GM19463 (cell line): Measurements from ENCODE around the gene DOK3.

Source experiments
- ATAC-seq: cut with Tn5 transposase; IDR thresholded peaks from one replicate; pipeline ENCODE4 v1.9.1; 2021; ENCODE audit warnings: mild to moderate bottlenecking, moderate library complexity; ENCODE audit not compliant: unreplicated experiment

Gene DOK3

DNA sequence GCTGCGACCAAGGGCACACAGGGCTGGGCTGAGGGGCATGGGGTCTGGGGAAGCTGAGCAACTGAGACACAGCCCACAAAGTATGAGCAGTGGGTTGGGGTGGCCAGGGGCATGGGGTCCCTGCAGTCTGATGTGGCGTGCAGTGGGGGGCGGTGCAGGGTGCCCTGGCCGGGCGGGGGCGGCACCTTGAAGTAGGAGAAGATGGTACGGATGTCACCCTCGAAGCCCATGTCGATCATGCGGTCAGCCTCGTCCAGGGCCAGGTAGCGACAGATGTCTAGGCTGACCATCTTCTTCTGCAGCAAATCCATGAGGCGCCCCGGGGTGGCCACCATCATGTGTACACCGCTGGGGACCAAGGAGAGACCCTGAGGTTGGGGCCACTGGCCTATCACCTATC lies 3.9 kb upstream of the DOK3 start:
- ATAC-seq: no peak

DNA sequence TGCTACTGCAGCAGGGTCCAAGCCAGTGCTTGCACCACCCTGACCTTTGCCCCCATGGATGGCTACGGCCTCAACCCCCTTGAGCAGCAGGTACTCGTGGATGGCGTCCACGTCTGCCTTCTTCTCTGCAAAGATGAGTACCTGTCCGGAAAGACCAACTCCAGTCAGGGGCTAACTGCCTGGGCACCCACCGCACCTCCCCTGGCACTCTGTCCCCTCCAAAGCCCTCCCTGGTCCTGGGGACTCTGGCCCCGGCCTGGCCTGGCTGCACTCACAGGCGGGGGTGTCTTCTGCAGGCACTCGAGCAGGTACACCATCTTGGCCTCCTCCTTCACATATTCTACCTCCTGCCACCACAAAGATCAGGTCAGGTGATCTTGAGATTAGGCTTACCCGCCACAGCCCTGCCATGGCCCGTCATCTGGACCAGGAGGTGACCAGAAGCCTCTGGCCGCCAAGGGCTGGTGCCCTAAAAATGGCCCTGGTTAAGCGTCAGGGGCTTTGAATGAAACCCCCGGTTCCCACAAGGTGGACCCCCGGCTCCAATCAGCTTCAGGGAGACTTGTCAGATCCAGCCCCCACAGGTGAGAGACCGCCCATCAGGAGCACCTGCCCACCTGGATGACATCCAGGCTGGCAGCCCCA lies 3.2 kb upstream of the DOK3 start:
- no peak for ATAC-seq

DNA sequence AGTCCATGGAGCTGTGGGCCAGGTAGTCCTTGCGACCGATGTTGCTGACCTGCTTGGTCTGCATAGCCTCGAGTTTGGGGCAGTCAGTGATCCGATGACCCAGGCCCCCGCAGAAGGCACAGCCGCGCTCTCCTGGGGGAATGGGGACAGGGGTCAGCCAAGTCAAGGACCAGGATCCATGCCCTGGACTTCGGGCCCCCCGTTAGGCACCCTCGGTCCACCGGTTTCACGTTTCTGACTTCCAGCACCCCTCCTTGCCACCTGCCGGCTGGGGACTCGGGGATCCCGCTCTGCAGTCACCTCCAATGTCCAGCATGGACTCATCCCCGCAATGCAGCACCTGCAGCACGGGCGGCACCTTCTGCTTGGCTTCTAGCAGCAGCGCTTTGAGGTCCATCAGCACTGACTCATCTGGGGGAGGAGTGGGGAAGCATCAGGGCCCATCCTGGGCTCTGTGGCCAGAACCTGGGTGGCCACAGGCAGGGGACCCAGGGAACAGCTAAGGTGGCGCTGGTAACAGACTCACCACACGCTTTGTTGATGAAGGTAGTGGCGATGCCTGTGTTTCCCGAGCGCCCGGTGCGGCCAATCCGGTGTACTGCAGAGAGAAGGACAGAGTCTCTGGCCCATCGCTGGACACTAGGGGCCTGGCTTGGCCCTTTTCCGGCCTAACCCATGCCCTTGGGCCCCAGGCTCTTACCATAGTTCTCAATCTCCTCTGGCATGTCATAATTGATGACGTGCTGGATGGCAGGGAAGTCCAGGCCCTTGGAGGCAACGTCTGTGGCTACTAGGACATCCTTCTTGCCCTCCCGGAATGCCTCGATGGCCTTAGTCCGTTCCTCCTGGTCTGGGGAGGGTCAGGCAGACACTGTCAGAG lies 2.4 kb upstream of the DOK3 start:
- no peak for ATAC-seq

DNA sequence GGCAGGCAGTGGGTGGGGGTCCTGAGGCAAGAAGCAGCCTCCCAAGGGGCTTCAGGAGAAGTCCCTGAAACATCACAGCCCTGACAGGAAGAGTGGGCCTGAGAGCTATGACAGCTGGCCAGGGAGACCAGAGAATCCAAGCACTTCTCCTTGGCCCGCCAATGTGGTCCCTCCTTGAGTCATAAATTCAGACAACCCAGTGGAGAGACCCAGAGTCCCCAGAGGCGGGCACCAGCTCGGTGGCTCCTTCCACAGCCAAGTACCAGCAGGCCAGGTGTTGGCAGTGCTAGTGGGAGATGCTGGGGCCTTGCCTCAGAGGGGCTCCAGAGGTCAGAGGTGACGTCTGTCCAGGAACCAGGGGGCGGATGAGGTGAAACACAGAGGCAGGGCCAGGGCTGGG lies 1.6 kb upstream of the DOK3 start:
- ATAC-seq: no peak

DNA sequence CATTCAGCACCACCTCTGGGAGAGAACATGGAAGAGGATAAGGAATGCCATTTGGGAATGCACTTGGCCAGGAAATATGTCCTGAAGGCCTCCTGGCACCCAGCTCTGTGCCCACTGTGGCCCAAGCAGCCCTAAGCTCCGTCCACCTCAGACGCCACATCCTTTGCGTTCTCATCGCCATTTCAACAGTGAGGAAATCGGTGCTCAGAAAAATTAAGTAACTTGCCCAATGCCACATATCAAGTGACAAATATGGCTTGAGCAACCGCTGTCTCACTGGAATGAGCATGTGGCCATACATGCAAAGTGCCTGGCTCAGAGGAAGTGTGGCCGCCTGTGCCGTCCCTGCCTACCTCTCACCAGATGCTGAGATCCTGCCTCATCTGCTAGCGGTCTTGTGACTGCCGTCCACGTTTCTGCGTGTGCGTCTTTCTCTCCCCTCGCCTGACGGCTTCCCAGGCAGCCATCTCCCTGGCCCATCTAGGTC lies 984 bp upstream of the DOK3 start:
- ATAC-seq: peak; percentile 30

DNA sequence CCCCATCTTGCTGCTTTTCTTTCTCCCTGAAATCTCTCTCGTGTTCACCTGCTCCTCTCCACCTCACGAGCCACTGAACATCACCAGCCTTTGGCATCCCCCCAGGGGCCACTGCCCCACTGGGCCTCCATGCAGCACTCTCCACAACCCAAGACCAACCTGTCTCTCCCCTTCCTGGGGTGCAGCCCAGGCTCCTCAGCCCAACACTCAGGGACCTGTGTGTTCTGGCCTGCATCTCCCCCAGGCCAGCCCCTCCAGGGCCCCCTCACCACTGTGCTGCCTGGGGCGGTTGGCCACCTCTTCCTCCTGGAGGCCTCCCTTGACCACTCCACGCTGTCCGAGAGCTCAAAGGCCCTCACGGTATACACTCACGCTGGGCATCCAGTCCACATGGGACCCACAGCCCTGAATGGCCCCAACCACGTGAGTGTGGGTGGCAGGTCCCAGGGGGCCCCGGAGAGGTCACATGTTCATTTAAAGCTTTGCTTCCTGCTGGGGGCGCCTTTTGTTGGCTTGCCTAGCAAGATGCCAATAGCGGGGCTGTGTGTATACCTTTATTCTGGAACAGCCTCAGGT lies 453 bp upstream of the DOK3 start:
- peak; percentile 32 for ATAC-seq

DNA sequence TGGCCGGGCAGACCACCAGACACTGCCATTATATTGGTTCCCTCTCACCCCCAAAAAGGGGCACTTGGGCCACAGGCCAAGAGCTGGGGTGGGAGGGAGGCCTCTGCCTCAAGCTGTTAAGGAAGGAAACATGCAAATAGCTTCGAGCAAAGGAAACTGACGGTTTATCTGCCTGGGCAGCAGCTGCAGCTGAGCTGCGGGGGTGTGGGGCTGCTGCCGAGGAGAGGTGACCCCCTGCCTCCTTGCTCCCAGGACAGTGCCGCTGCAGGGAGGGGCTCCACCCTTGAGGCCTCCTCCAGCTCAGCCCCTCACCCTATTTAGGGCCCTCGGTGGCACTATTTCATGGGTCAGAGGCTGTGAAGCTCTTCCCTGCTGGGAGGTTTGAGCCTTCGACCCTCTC lies 789 bp downstream of the DOK3 start:
- peak; percentile 35 for ATAC-seq

DNA sequence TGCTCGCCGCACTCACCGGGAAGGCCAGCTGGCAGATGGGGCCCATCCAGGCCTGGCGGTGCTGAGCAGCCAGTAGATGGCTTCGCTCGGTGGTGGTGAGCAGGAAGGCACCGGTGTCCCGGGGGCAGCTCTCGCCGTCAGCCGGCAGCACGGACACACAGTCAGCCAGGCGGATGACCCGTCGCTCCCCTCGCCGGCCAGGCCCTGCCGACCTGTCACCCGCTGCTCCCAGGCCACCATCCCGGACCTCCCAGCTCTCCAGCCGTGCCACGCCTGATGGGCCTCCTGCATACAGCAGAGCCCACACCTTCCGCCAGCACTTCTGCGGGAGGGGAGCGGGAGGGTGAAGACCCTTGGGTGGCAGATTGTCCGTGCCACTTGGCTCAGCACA lies 1.4 kb downstream of the DOK3 start:
- ATAC-seq: no peak

DNA sequence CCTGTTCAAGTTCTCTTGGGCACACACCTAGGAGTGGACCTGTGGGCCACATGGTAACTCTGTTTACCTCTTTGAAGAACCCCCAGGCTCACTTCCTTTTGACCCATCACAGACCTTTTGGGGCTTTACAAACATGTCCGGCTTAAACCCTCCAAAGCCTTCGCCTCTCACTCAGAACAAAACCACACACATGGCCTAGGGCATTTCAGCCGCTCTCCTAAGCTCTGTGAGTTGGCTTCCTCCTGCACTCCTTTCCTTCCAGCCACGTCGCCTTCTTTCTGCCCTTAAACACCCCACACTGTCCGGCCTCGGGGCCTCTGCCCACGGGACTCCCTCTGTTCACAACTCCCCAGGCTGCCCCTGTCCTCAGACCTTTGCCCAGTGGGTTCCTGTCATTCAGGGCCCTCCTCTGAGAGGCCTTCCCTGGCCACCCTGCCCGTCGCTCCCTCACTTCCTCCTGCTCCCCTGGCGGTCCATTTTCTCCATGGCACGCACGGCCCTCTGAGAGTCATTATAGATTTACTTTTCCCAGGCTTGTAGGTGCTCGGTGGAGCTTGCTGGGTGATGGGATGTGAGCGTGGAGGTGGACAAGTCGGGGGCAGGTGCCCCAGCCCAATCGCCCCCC lies 1.9 kb downstream of the DOK3 start:
- no peak for ATAC-seq

DNA sequence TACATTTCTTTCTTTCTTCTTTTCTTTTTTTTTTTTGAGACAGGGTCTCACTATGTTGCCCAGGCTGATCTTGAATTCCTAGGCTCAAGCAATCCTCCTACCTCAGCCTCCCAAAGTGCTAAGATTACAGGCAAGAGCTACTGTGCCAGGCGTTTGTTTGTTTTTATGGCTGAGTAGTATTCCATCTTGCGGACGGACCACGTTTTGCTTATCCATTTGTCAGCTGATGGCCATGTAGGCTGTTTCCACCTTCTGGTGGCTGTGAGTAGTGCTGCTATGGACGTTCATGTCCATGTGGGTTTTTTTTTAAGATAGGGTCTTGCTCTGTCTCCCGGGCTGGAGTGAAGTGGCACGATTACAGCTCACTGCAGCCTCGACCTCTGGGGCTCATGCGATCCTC lies 2.5 kb downstream of the DOK3 start:
- no peak for ATAC-seq

DNA sequence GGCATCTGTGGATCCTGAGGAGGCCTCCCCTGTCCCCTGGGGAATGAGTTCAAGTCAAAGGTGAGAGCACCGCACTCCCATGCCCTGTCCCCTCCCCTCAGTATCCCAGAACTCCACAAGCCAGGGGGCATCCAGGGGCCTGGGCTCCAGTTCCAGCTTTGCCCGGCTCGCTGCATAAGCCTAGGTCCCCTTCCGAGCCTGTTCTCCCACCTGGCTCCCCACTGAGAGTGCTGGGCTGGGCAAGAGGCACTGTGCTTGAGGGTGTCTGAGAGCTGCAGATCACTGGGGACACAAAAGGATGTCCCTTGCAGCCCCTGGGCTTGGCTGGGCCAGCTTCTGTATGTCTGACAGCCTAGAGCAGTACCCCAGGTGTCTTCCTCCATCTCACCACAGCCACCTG lies 4.6 kb downstream of the DOK3 start:
- ATAC-seq: no peak

DNA sequence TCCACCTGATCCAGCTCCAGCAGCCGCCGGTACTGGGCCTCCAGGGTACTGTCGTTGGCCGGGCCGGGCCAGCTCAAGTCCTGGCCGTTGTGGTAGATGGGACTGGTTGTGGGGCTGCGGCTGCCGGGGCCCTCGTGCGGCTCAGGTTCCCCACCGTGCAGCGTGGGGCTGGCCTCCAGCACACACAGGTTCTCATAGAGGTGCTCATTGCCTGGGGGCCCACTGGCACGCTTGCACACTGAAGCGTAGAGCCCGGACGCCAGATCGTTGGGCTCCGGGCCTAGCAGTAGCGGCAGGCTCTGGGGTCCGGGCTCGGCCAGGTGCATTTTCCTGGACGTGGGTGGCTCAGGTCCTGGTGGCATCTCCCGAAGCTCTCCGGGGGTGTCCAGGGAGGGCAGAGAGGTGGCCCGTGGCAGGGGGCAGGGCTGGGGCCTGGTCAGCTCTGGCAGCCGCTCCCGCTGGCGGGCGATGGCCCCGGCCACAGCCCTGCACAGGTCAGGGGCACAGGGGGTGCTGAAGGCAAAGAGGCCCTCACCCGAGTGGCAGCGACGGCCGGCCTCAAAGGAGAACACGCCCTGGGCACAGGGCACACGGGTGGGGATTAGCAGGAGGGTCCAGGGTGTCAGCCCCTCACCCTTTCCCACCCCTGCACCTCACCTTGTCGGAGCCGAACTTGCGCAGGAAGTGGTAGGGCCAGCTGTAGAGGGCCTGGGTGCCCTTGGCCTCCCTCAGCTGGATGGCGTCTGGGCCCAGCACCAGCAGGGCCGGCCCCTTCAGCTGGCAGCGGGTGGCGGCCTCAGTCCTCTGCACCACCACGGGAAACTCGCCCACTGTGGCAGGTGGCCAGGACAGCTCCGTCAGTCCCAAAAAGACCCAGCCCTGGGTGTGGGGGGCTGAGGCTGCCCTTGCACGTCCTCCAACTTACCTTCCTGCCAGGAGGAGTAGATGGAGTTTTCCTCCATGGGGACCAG lies 5.3 kb downstream of the DOK3 start:
- no peak for ATAC-seq

DNA sequence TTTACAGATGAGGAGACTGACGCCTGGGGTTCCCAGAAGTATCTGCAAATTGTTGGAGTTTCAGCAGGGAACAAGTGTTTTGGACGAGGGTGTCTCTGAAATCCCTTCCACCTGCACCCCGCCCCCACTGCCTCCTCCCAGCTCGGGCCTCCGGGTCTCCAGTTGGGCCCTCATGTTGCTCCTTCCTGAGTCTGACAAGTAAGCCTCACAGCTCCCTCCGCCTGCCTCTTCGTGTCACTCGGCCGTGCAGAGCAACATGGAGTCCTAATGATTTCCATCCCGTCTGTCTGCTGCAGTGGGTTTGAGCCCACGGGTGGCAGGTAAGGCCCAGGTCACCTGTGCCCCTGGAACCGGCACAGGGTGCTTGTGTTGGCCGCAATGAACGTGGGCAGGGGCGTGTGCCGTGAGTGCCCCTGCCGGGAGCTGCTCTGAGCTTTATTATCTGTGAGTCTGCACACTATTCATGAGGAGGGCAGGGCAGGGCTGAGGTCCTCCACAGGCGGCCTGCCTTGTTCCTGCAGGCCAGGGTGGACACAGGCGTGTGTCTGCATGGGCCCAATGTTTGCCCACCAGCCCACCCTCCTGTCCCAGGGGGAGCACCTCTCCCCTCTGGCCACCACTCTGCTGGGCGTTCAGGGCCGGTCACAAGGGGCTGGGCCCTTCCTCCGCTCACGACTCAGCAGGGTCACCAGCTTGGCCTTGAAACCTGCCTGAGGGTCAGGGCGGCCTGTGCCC lies 6.1 kb downstream of the DOK3 start:
- ATAC-seq: no peak

DNA sequence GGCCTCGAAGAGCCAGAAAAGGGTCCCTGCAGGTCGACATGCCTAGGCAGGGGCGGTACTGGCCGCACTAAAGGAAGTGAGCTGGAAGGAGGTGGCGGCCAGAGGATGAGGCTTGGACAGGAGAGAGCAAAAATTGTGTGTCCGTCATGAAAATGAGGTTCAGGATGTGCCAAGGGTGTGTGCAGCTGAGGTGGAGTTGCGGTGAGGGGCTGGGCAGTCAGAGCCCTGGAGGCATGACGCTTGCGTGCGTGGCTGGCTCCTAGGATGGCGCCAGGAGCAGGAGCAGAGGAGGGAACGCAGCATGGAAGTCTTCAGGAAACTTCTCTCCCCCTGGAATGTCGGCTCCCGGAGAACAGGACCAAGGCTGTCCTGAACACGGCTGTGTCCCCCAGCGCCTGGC lies 6.7 kb downstream of the DOK3 start:
- no peak for ATAC-seq

DNA sequence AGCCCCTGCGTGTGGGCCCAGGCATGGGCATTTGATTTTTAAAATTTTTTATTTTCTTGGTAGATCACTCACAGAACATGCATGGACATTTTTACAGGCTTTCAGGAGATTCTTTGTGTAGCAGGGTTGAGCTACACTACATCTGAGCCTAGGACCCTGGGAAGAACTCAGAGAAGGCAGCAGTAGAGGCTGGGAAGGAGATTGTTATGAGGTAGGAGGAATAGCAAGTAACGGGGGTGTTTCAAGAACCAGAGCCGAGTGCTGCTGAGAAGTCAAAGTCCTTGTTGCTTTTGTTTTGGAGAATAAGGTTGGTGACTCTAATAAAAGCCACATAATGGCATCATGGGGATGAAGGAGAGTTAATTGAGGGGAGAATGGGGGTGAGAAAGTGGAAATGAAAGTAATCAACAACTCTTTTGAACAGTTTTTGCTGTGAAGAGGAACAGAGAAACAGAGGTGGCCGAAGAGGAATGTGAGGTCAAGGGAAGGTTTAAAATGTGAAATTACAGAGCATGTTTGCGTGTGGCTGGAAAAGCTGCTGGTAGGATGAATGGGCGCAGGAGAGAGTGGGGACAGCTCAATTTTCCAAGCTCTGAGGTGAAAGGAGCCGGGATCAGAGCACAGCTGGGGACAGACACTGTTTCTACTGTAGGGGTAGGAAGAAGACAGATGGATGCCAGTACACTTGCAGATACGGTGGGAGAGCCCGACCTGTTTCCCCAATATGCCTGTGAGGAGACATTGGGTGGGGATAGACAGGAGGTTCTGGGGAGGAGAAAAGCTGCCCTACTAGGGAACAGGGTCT lies 7.5 kb downstream of the DOK3 start:
- ATAC-seq: no peak

DNA sequence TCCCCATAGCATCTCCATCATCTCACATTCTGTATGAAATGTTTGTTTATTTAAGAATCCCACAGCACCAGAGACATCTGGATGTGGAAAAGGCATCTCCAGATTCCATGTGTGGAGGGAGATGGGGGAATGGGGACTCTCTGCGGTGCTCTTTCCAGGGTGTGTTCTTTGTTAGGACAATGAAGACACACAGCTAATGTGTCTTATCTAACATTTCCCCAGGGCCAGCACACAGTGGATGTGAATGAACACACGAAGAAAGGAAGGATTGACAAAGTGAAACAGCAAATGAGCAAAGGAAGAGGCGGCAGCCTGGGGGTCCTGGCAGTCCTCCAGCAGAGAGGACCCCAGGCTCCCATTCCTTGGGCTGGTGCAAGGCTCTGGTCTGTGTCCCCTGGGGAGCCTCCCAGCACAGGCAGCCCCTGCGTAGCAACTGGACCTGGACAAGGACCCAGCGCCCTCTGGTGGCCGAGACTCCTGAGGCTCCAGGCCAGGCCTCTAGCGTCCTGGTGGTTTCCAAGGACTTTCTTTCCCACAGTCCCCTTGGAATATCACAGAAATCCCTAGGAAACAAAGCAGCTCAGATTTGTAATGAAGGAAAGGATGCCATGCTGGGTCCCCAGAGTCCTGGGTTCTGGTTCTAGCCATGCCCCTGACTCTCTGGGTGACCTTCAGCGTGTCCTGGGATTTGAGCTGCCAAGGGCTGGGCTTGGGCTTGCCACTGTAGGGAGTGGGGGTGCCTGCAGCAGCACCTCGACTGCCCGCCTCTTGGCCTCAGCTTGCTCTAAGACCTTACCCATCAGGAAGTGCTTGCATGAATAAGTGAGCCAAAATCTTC lies 8.7 kb downstream of the DOK3 start:
- peak; percentile 22 for ATAC-seq

DNA sequence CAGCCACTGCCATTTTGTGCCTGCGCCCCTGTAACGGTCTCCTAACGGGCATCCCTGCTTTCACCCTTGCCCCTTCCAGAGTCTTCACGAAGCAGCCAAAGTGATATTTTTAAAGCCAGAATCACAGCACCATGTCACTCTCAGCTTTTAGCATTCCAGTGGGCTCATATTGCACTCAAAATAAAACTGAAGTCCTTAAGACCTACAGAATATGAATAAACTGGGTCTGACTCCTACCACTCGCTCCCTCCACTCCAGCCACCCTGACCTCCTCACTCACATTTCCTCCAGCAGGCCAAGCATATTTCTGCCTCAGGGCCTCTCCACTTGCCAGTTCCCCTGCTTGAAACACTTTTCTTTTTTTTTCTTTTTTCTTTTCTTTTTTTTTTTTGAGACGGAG lies 9.8 kb downstream of the DOK3 start:
- ATAC-seq: no peak
